ENCODE measurements around the gene MC2R. TPM values are rescaled to one million over a fixed set of nuclear protein-coding genes. Genes with fewer than 3 reads are reported as not detected.

MC2R gene
- total RNA-seq, 1 experiment from 2014 or later, result not detected

DNA sequence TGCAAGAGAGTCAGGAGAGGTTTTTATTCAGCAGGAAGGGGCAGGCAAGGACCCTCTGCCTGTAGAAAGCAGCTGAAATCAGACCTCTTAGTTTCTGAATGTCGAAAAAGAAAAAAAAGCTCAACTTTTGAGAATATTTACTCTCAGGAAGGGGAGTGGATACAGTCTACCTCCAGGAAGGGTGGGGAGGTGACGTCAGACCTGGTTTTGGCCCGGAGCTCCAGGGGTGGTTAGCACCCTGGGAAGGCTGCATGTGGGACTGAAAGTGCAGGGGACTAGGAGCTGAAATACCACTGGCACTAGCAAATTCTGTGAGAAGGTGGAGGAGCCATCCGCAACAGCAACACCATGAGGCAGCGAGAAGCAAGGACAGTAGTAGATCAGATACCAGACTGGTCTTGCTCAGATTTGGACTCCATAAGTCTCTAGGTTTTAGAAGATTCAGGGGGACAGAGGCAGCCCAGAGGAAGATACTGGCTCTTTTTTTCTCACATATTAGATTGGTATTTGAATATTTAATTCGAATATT, 19.8 kb downstream of the MC2R start:
- no peak overlapping the region for H3K9ac ChIP-seq (ENCODE audit: extremely low read depth, insufficient read length, low read length)
- 0 out of 3 replicates have a peak, but pooled peaks have one; percentile 19 for TF ChIP-seq CTCF (conservative IDR thresholded peaks at IDR 0.05)
- H4K5ac ChIP-seq (ENCODE audit: insufficient read length, low read depth, low read length), result no peak overlapping the region
- H3K4me1 Mint-ChIP-seq, result peaks cover 0 to 11% of the 10 kb centered on the region in 2 experiments; a peak in 3 of 4 replicates
- no peaks in the 10 kb centered on the region; the same call in 1 of the 2 replicates for H3K27me3 Mint-ChIP-seq (ENCODE audit: low read depth)
- no peak overlapping the region for H3K18ac ChIP-seq (ENCODE audit: insufficient read length, low read depth, low read length)
- no peak overlapping the region for H3K4me3 Mint-ChIP-seq
- no peak overlapping the region for H3T11ph ChIP-seq (ENCODE audit: low read length)
- H3K23me2 ChIP-seq (ENCODE audit: insufficient read length, low read depth, low read length, poor library complexity, severe bottlenecking), result no peaks in the 10 kb centered on the region
- no peaks in the 10 kb centered on the region for H3K36me3 Mint-ChIP-seq (ENCODE audit: insufficient read depth in 1 of 3, low read depth in 3 of 3)
- H3K9me3 Mint-ChIP-seq, result peaks cover 0 to 3% of the 10 kb centered on the region in 2 experiments; a peak in 2 of 5 replicates
- H2AFZ ChIP-seq (ENCODE audit: low read length), result no peak overlapping the region
- no peak overlapping the region for H2BK20ac ChIP-seq (ENCODE audit: low read depth, low read length, poor library complexity, severe bottlenecking)
- no peak overlapping the region for H4K8ac ChIP-seq (replicated peaks; ENCODE audit: insufficient read length, low read depth, low read length)
- H3K79me1 ChIP-seq (ENCODE audit: insufficient read depth, low read depth, low read length, poor library complexity, severe bottlenecking), result no peaks in the 10 kb centered on the region
- H3K23ac ChIP-seq (ENCODE audit: insufficient read length, low read depth, low read length), result no peak overlapping the region
- no peak overlapping the region for H2BK12ac ChIP-seq (ENCODE audit: insufficient read length, low read depth, low read length)
- H3K4me1 ChIP-seq (ENCODE audit: insufficient read depth, low read length), result no peaks in the 10 kb centered on the region
- no peak overlapping the region for H2BK5ac ChIP-seq (ENCODE audit: insufficient read length, low read length)
- H4K91ac ChIP-seq (ENCODE audit: insufficient read length, low read depth, low read length), result no peak overlapping the region
- H3K27ac ChIP-seq (ENCODE audit: insufficient read length, low read depth, low read length), result no peak overlapping the region
- H3K27me3 ChIP-seq (ENCODE audit: insufficient read depth, low read length), result no peaks in the 10 kb centered on the region
- no peak overlapping the region; a peak in 1 of 7 replicates for H3K27ac Mint-ChIP-seq
- no peak overlapping the region for H2AK5ac ChIP-seq (ENCODE audit: insufficient read length, low read length)
- no peak for DNase-seq
- no peak overlapping the region for H3K4ac ChIP-seq (ENCODE audit: low read depth, low read length)
- H2BK120ac ChIP-seq (ENCODE audit: low read depth, low read length, poor library complexity, severe bottlenecking), result no peak overlapping the region
- H3K4me2 ChIP-seq (ENCODE audit: insufficient read depth, insufficient read length, low read length), result no peak overlapping the region
- H4K20me1 ChIP-seq (ENCODE audit: control insufficient read depth, insufficient read depth, insufficient read length), result no peaks in the 10 kb centered on the region
- no peak overlapping the region for H3K56ac ChIP-seq (ENCODE audit: insufficient read length, low read depth, low read length)
- no peaks in the 10 kb centered on the region for H3K9me3 ChIP-seq (ENCODE audit: control insufficient read depth, low read depth, low read length)
- no peaks in the 10 kb centered on the region for H3K79me2 ChIP-seq (ENCODE audit: insufficient read depth, low read length)
- no CpG with 5 or more reads among the region's 6 CpGs for WGBS (ENCODE audit: extremely low coverage, insufficient read length, low lambda C conversion rate)
- no peak overlapping the region for H2BK15ac ChIP-seq (ENCODE audit: low read depth, low read length)
- H3K14ac ChIP-seq (ENCODE audit: insufficient read depth, low read length), result peak overlapping the region; percentile 56; the same call in 1 of the 2 replicates
